ENCODE results near the gene SMARCA4.
A peak's percentile ranks its signal among the peaks of the same experiment; 100 is the strongest.
"Not testable (repeated sequence)": the region's sequence is repeated elsewhere in the genome, so short reads cannot be mapped to it uniquely, and the experiment has no call there.

The SMARCA4 gene

DNA sequence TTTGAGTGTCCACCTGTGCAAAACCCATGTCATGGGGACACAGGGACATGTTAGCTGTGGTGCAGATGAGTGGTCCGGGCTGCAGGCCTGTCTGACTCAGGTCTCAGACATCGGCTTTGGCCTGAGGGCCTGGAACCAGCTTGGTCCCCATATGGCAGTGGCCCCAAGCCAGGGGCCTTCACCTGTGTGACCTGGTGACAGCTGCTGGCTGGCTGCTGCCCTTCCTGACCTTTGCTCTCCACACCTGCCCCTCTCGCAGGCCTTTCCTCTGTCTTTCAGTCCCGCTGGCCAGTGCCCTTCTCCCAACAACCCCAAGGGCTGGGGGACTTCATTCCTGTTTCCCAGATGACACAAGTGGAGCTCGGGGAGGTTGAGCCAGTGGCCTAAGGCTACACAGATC lies 105.5 kb downstream of the SMARCA4 start:
- no peak for DNase-seq (ENCODE audit: low read depth in 2 of 2)

- no peak for DNase-seq (ENCODE audit: low read depth in 2 of 2)
Observed at GRCh38 chr19:11067356-11068113, 106.7 kb downstream of the SMARCA4 start.

GRCh38 chr19:11069561-11069960 lies 108.7 kb downstream of the SMARCA4 start:
- no peak for DNase-seq (ENCODE audit: low read depth in 2 of 2)

- DNase-seq (ENCODE audit: low read depth in 2 of 2), result no peak
Observed at GRCh38 chr19:11070123-11070522, 109.3 kb downstream of the SMARCA4 start.

- no peak for DNase-seq (ENCODE audit: low read depth in 2 of 2)
Observed at GRCh38 chr19:11073568-11073967, 112.7 kb downstream of the SMARCA4 start.

DNA sequence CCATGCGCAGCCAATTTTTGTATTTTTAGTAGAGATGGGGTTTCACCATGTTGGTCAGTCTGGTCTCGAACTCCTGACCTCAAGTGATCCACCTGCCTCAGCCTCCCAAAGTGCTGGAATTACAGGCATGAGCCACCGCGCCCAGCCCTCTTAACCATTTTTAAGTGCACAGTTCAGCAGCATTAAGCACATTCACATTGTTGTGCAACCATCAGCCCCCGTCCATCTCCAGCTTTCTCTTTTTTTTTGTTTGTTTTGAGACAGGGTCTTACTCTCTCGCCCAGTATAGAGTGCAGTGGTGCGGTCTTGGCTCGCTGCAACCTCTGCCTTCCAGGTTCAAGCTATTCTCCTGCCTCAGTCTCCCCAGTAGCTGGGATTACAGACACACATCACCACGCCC lies 116.0 kb downstream of the SMARCA4 start:
- not testable (repeated sequence) for DNase-seq (ENCODE audit: low read depth in 2 of 2)

GRCh38 chr19:11078893-11079292 lies 118.1 kb downstream of the SMARCA4 start:
- DNase-seq (ENCODE audit: low read depth in 2 of 2), result no peak

DNA sequence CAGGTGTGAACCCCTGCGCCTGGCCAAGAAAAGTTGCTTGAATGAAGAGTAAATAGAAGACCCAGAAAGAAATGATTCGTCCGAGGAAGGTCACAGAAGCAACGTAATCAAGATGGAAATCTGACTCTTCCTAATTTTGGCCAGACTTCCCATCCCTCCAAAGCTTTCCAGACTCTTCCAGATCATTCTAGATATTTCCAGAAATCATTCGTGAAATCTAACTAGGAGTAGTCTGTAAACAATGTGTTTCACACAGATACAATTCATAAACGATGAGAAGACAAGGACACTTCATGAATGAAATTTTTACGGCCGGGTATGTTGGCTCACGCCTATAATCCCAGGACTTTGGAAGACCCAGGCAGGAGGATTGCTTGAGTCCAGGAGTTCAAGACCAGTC lies 119.2 kb downstream of the SMARCA4 start:
- no peak for DNase-seq (ENCODE audit: low read depth in 2 of 2)

DNA sequence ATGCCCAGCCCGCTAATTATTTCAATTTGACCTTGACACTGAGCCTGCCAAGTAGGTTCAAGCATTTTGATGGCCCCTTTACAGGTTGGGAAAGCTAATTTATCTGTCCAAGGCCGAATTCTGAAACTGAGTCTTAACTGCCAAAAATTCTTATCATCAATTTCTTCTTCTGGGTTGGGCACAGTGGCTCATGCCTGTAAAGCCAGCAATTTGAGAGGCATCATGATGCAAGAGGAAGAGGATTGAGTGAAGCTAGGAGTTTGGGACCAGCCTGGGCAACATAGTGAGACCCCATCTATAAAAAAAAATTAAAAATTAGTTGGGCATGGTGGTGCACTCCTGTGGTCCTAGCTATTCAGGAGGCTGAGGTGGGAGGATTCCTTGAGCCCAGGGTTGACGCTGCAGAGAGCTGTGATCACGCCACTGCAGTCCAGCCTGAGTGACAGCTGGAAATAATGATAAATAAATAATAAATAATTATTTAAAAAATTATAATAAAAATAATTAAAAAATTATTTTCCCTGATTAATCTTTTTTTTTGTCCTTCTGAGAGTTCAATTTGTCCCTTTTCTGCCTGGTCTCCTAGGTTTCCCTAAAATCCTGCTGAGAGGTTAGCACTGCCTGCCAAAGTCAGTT lies 127.2 kb downstream of the SMARCA4 start:
- no peak for DNase-seq (ENCODE audit: low read depth in 2 of 2)

- DNase-seq (ENCODE audit: low read depth in 2 of 2), result no peak
Observed at GRCh38 chr19:11088506-11089253, 127.8 kb downstream of the SMARCA4 start.

DNA sequence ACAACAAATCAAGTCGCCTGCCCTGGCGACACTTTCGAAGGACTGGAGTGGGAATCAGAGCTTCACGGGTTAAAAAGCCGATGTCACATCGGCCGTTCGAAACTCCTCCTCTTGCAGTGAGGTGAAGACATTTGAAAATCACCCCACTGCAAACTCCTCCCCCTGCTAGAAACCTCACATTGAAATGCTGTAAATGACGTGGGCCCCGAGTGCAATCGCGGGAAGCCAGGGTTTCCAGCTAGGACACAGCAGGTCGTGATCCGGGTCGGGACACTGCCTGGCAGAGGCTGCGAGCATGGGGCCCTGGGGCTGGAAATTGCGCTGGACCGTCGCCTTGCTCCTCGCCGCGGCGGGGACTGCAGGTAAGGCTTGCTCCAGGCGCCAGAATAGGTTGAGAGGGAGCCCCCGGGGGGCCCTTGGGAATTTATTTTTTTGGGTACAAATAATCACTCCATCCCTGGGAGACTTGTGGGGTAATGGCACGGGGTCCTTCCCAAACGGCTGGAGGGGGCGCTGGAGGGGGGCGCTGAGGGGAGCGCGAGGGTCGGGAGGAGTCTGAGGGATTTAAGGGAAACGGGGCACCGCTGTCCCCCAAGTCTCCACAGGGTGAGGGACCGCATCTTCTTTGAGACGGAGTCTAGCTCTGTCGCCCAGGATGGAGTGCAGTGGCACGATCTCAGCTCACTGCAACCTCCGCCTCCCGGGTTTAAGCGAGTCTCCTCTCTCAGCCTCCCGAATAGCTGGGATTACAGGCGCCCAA lies 128.6 kb downstream of the SMARCA4 start, which contains the start of gene LDLR:
TSS of gene LDLR (plus strand) at position 210 of the 760 bp plus-strand sequence. CDS start at position 296, 86 bp downstream.
- peak; percentile 53 to 58 for DNase-seq (ENCODE audit: low read depth in 2 of 2)

GRCh38 chr19:11090014-11090263 lies 129.1 kb downstream of the SMARCA4 start:
- not testable (repeated sequence) for DNase-seq (ENCODE audit: low read depth in 2 of 2)

DNA sequence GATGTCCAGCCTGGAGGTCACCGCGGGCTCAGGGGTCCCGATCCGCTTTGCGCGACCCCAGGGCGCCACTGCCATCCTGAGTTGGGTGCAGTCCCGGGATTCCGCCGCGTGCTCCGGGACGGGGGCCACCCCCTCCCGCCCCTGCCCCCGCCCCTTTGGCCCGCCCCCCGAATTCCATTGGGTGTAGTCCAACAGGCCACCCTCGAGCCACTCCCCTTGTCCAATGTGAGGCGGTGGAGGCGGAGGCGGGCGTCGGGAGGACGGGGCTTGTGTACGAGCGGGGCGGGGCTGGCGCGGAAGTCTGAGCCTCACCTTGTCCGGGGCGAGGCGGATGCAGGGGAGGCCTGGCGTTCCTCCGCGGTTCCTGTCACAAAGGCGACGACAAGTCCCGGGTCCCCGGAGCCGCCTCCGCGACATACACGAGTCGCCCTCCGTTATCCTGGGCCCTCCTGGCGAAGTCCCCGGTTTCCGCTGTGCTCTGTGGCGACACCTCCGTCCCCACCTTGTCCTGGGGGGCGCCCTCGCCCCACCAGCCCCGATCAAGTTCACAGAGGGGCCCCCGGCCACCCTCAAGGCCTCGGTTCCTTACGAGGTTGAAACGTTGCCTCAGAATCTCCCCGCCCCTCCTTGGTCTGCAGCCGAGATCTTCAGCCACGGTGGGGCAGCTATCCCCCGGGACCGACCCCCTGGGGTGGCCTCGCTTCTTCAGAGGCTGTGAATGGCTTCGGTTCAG lies 129.6 kb downstream of the SMARCA4 start:
- DNase-seq (ENCODE audit: low read depth in 2 of 2), result peak; percentile 91 to 97

GRCh38 chr19:11090997-11091702 lies 130.3 kb downstream of the SMARCA4 start:
- DNase-seq (ENCODE audit: low read depth in 2 of 2), result no peak

- no peak for DNase-seq (ENCODE audit: low read depth in 2 of 2)
Observed at GRCh38 chr19:11091703-11092153, 130.9 kb downstream of the SMARCA4 start.

- no peak for DNase-seq (ENCODE audit: low read depth in 2 of 2)
Observed at GRCh38 chr19:11092181-11092538, 131.3 kb downstream of the SMARCA4 start.

- DNase-seq (ENCODE audit: low read depth in 2 of 2), result no peak
Observed at GRCh38 chr19:11093689-11094238, 132.9 kb downstream of the SMARCA4 start.

DNA sequence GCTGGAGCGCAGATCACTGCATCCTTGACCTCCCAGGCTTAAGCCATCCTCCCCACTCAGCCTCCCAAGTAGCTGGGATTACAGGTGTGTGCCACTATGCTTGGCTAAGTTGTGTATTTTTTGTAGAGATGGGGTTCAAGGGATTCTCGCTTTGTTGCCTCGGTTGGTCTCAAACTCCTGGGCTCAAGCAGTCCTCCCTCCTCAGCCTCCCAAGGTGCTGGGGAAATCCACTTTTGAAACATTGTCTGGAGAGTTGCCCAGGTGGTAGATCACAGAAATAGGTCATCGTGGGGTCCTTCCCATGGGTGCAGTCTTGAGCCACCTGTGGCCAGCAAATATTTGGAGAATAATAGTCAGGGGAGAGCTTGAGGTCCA lies 133.7 kb downstream of the SMARCA4 start:
- DNase-seq (ENCODE audit: low read depth in 2 of 2), result no peak

GRCh38 chr19:11096210-11096841 lies 135.5 kb downstream of the SMARCA4 start:
- no peak for DNase-seq (ENCODE audit: low read depth in 2 of 2)

DNA sequence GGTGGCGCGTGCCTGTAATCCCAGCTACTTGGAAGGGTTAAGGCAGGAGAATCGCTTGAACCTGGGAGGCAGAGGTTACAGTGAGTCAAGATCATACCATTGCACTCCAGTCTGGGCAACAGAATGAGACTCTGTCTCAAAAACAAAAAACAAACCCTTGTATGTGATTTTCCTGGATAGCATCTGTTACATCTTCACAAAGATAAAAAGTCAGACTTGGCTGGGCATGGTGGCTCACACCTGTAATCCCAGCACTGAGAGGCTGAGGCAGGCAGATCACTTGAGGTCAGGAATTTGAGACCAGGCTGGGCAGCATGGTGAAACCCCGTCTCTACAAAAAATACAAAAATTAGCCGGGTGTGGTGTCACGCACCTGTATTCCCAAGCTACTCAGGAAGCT lies 136.5 kb downstream of the SMARCA4 start:
- DNase-seq (ENCODE audit: low read depth in 2 of 2), result not testable (repeated sequence)

Data from activated CD8-positive, alpha-beta memory T cell treated with anti-CD3 and anti-CD28 coated beads for 4 hours (primary cell).